Stimulated activated CD4-positive, alpha-beta T cell treated with anti-CD3 and anti-CD28 coated beads, Interleukin-15, amount 100 ng/mL, for 48 hours (primary cell): Measurements from ENCODE around the gene ALKBH3.

Source experiments
- DNase-seq, 2 donors: peaks; one replicate each; pipeline ENCODE4 v3.0.0-alpha.2; 2020; ENCODE audit warnings: low read depth in 2 of 2

Gene ALKBH3

GRCh38 chr11:43922744-43923405, 42.2 kb downstream of the ALKBH3 start:
- DNase-seq, result no peak

- DNase-seq, result no peak
Observed at GRCh38 chr11:43923406-43924111, 42.9 kb downstream of the ALKBH3 start.

- DNase-seq, result no peak
Observed at GRCh38 chr11:43924112-43924855, 43.7 kb downstream of the ALKBH3 start.

- DNase-seq, result no peak
Observed at GRCh38 chr11:43925063-43925931, 44.7 kb downstream of the ALKBH3 start.

- DNase-seq, result no peak
Observed at GRCh38 chr11:43925932-43926505, 45.4 kb downstream of the ALKBH3 start.

GRCh38 chr11:43927070-43927469, 46.4 kb downstream of the ALKBH3 start:
- no peak for DNase-seq

GRCh38 chr11:43927925-43928707, 47.5 kb downstream of the ALKBH3 start:
- no peak for DNase-seq

- DNase-seq, result no peak
Observed at GRCh38 chr11:43928721-43929120, 48.1 kb downstream of the ALKBH3 start.

- DNase-seq, result no peak
Observed at GRCh38 chr11:43930868-43931716, 50.5 kb downstream of the ALKBH3 start.

GRCh38 chr11:43931717-43932039, 51.0 kb downstream of the ALKBH3 start:
- DNase-seq, result no peak

- DNase-seq, result no peak
Observed at GRCh38 chr11:43933226-43933607, 52.6 kb downstream of the ALKBH3 start.

GRCh38 chr11:43933608-43934551, 53.2 kb downstream of the ALKBH3 start:
- no peak for DNase-seq

GRCh38 chr11:43934601-43935423, 54.2 kb downstream of the ALKBH3 start:
- no peak for DNase-seq

GRCh38 chr11:43935424-43935979, 54.9 kb downstream of the ALKBH3 start:
- DNase-seq, result no peak

GRCh38 chr11:43936076-43936475, 55.4 kb downstream of the ALKBH3 start:
- no peak for DNase-seq

GRCh38 chr11:43937434-43938411, 57.1 kb downstream of the ALKBH3 start:
- no peak for DNase-seq
